Vagina (tissue), 2 donors: ENCODE data around the gene GUCY2F. TPM values are rescaled to one million over a fixed set of nuclear protein-coding genes. Genes with fewer than 3 reads are reported as not detected.

ENCODE experiments used
- DNase-seq, 2 donors: peaks; one replicate each; pipeline ENCODE4 v3.0.0-alpha.2; 2017; ENCODE audit errors: extremely low spot score in 2 of 2
- H3K27ac ChIP-seq: fragments of 200-600 bp; sonication (generic); one replicate; pipeline ENCODE4 v1.5.1; 2019
- H3K27me3 ChIP-seq: fragments of 200-600 bp; sonication (generic); one replicate; pipeline ENCODE4 v1.5.1; 2019
- H3K36me3 ChIP-seq, 2 donors: fragments of 200-600 bp; sonication (generic); one replicate each; pipeline ENCODE4 v1.5.1; 2017 to 2019
- H3K4me1 ChIP-seq: fragments of 200-600 bp; sonication (generic); one replicate; pipeline ENCODE4 v1.5.1; 2019
- H3K4me3 ChIP-seq, 2 donors: fragments of 200-600 bp; sonication (generic); 1 replicate in 1 of 2; 2 replicates in 1 of 2; pipeline ENCODE4 v1.5.1; 2016 to 2019
- H3K9me3 ChIP-seq: fragments of 200-600 bp; sonication (generic); one replicate; pipeline ENCODE4 v1.5.1; 2019
- POLR2A ChIP-seq, 2 donors: fragments of 450-650 bp; IDR thresholded peaks; one replicate each; pipeline ENCODE4 v1.6.1; 2017; ENCODE audit warnings: antibody characterized with exemption in 2 of 2, mild to moderate bottlenecking in 2 of 2, moderate library complexity in 2 of 2
- POLR2AphosphoS5 ChIP-seq, 2 donors: sonication (generic); formaldehyde crosslinking; IDR thresholded peaks; one replicate each; pipeline ENCODE4 v1.9.0; 2017; ENCODE audit warnings: antibody characterized with exemption in 2 of 2, mild to moderate bottlenecking in 2 of 2, low read depth in 1 of 2; ENCODE audit not compliant: insufficient read depth in 1 of 2
- intact Hi-C: fragments of 100-400 bp; cut with DNase I; formaldehyde crosslinking; loops from one replicate; pipeline ENCODE4 v1.15.1; 2023
- total RNA-seq: library from RNA; depleted of rRNA; stranded (reverse); fragments of >200 nt; gene quantifications from one replicate; pipeline ENCODE4 v1.2.3, GENCODE V29; 2016
- TF ChIP-seq, protein P1 (sequence below), 3 experiments: fragments of 450-650 bp in 2 of 3; fragments of 200-600 bp in 1 of 3; sonication (generic) in 1 of 3; IDR thresholded peaks; one replicate each; pipeline ENCODE4 v1.5.1; 2017 to 2019; ENCODE audit warnings: antibody characterized with exemption in 3 of 3, mild to moderate bottlenecking in 2 of 3, moderate library complexity in 2 of 3

Gene GUCY2F
- total RNA-seq, 1 donor from 2014 or later: not detected

GRCh38 chrX:109352066-109352588 lies 129.8 kb downstream of the GUCY2F start:
- no peak overlapping the region for H3K4me3 ChIP-seq
- DNase-seq: no peak
- H3K36me3 ChIP-seq: no peaks in the 10 kb centered on the region
- H3K4me1 ChIP-seq: no peaks in the 10 kb centered on the region
- intact Hi-C loops: no loop called here
- H3K27me3 ChIP-seq: no peaks in the 10 kb centered on the region
- no peak overlapping the region for H3K27ac ChIP-seq
- TF ChIP-seq POLR2AphosphoS5 (IDR thresholded peaks at IDR 0.05; ENCODE audit: insufficient read depth in 1 of 2, low read depth in 1 of 2): no peak
- TF ChIP-seq, protein P1, sequence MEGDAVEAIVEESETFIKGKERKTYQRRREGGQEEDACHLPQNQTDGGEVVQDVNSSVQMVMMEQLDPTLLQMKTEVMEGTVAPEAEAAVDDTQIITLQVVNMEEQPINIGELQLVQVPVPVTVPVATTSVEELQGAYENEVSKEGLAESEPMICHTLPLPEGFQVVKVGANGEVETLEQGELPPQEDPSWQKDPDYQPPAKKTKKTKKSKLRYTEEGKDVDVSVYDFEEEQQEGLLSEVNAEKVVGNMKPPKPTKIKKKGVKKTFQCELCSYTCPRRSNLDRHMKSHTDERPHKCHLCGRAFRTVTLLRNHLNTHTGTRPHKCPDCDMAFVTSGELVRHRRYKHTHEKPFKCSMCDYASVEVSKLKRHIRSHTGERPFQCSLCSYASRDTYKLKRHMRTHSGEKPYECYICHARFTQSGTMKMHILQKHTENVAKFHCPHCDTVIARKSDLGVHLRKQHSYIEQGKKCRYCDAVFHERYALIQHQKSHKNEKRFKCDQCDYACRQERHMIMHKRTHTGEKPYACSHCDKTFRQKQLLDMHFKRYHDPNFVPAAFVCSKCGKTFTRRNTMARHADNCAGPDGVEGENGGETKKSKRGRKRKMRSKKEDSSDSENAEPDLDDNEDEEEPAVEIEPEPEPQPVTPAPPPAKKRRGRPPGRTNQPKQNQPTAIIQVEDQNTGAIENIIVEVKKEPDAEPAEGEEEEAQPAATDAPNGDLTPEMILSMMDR (IDR thresholded peaks at IDR 0.05): no peak
- TF ChIP-seq POLR2A (IDR thresholded peaks at IDR 0.05): no peak
- H3K9me3 ChIP-seq: no peaks in the 10 kb centered on the region

- TF ChIP-seq, protein P1 (IDR thresholded peaks at IDR 0.05): no peak
- TF ChIP-seq POLR2AphosphoS5 (IDR thresholded peaks at IDR 0.05; ENCODE audit: insufficient read depth in 1 of 2, low read depth in 1 of 2) (no peak), POLR2A (IDR thresholded peaks at IDR 0.05) (no peak)
- DNase-seq: no peak
- intact Hi-C loops: no loop called here
- Histone ChIP-seq H3K27ac (no peak overlapping the region), H3K4me3 (no peak overlapping the region), H3K36me3 (no peaks in the 10 kb centered on the region), H3K4me1 (no peaks in the 10 kb centered on the region), H3K27me3 (no peaks in the 10 kb centered on the region), H3K9me3 (no peaks in the 10 kb centered on the region)
Observed at GRCh38 chrX:109351557-109351956, 130.3 kb downstream of the GUCY2F start.

GRCh38 chrX:109350551-109350950 lies 131.3 kb downstream of the GUCY2F start:
- Histone ChIP-seq H3K4me1 (no peaks in the 10 kb centered on the region), H3K27ac (no peak overlapping the region), H3K4me3 (no peak overlapping the region), H3K27me3 (no peaks in the 10 kb centered on the region), H3K9me3 (no peaks in the 10 kb centered on the region), H3K36me3 (no peaks in the 10 kb centered on the region)
- DNase-seq: no peak
- intact Hi-C loops: no loop called here
- TF ChIP-seq POLR2A (IDR thresholded peaks at IDR 0.05) (no peak), POLR2AphosphoS5 (IDR thresholded peaks at IDR 0.05; ENCODE audit: insufficient read depth in 1 of 2, low read depth in 1 of 2) (no peak)
- TF ChIP-seq, protein P1 (IDR thresholded peaks at IDR 0.05): no peak

- intact Hi-C loops: no loop called here
- Histone ChIP-seq H3K4me1 (no peaks in the 10 kb centered on the region), H3K27ac (no peak overlapping the region), H3K9me3 (no peaks in the 10 kb centered on the region), H3K4me3 (no peak overlapping the region), H3K36me3 (no peaks in the 10 kb centered on the region), H3K27me3 (no peaks in the 10 kb centered on the region)
- TF ChIP-seq, protein P1 (IDR thresholded peaks at IDR 0.05): no peak
- TF ChIP-seq POLR2AphosphoS5 (IDR thresholded peaks at IDR 0.05; ENCODE audit: insufficient read depth in 1 of 2, low read depth in 1 of 2) (no peak), POLR2A (IDR thresholded peaks at IDR 0.05) (no peak)
- no peak for DNase-seq
Observed at GRCh38 chrX:109350051-109350450, 131.8 kb downstream of the GUCY2F start.

GRCh38 chrX:109347632-109348031 lies 134.3 kb downstream of the GUCY2F start:
- Histone ChIP-seq H3K27me3 (no peaks in the 10 kb centered on the region), H3K4me1 (no peaks in the 10 kb centered on the region), H3K4me3 (no peak overlapping the region), H3K27ac (no peak overlapping the region), H3K9me3 (no peaks in the 10 kb centered on the region), H3K36me3 (no peaks in the 10 kb centered on the region)
- no peak for TF ChIP-seq POLR2AphosphoS5 (IDR thresholded peaks at IDR 0.05; ENCODE audit: insufficient read depth in 1 of 2, low read depth in 1 of 2)
- TF ChIP-seq, protein P1 (IDR thresholded peaks at IDR 0.05): no peak
- TF ChIP-seq POLR2A (IDR thresholded peaks at IDR 0.05): no peak
- intact Hi-C loops: no loop called here
- no peak for DNase-seq
